ENCODE measurements around the gene LIPC. TPM values are rescaled to one million over a fixed set of nuclear protein-coding genes. Genes with fewer than 3 reads are reported as not detected.

The LIPC gene
- total and polyA plus RNA-seq, 2 of the 4 experiments (the other 2 are of a cell fraction): 0.07 TPM; not detected in 1

GRCh38 chr15:58594898-58595297, 163.1 kb downstream of the LIPC start:
- no peaks in the 10 kb centered on the region for H3K9me3 ChIP-seq (ENCODE audit: control insufficient read depth, insufficient read depth, low read length)
- no peak overlapping the region for H4K91ac ChIP-seq (ENCODE audit: insufficient read depth, low read depth, low read length)
- BruUV-seq (replicated peaks): no TSS peak
- no peak overlapping the region for H3K27ac ChIP-seq (ENCODE audit: insufficient read depth, low read length)
- no peak overlapping the region for H2AK5ac ChIP-seq (ENCODE audit: low read depth, low read length)
- H3K27me3 ChIP-seq (ENCODE audit: control insufficient read depth, insufficient read depth, low read length): no peaks in the 10 kb centered on the region
- no peak overlapping the region for H3K56ac ChIP-seq (ENCODE audit: extremely low read depth, insufficient read depth, low read length)
- ChIA-PET POLR2A (ENCODE audit: unreplicated experiment) (no interaction called here), CTCF (no interaction called here)
- no peak overlapping the region for H3K18ac ChIP-seq (ENCODE audit: low read depth, low read length)
- no peak overlapping the region for H3K4me2 ChIP-seq (ENCODE audit: low read depth, low read length)
- no peak overlapping the region for H4K5ac ChIP-seq (ENCODE audit: low read depth, low read length)
- H2BK5ac ChIP-seq (ENCODE audit: low read depth, low read length, poor library complexity, severe bottlenecking): no peak overlapping the region
- no CpG with 5 or more reads among the region's 1 CpG for WGBS, 2 experiments (ENCODE audit: extremely low coverage in 2 of 2, insufficient read length in 1 of 2)
- peaks cover 10% of the 10 kb centered on the region for H3K36me3 ChIP-seq (ENCODE audit: control insufficient read depth, insufficient read depth, low read length)
- H3K9me1 ChIP-seq (ENCODE audit: insufficient read depth, low read length): no peaks in the 10 kb centered on the region
- in situ Hi-C loops (cut with MboI; ENCODE audit: low sequenced_read_pairs): no loop called here
- dilution Hi-C loops (cut with HindIII; ENCODE audit: low sequenced_read_pairs, unreplicated experiment): no loop called here
- H3K14ac ChIP-seq (replicated peaks; ENCODE audit: low read depth, low read length): no peak overlapping the region
- TF ChIP-seq NFE2L2 (IDR thresholded peaks at IDR 0.05; ENCODE audit: low read depth, low read length): no peak
- TF ChIP-seq ELK1 (IDR thresholded peaks at IDR 0.05; ENCODE audit: borderline replicate concordance, low read depth, low read length): no peak
- no peak for TF ChIP-seq CEBPB (IDR thresholded peaks at IDR 0.05; ENCODE audit: low read depth, low read length)
- no peak for TF ChIP-seq SMC3 (IDR thresholded peaks at IDR 0.05; ENCODE audit: low read depth, low read length)
- no peak for TF ChIP-seq RAD21 (IDR thresholded peaks at IDR 0.05; ENCODE audit: low read length)
- no peak for TF ChIP-seq BHLHE40 (IDR thresholded peaks at IDR 0.05; ENCODE audit: low read depth, low read length)
- no peak for TF ChIP-seq CHD1 (IDR thresholded peaks at IDR 0.05; ENCODE audit: low read depth, low read length)
- no peak for TF ChIP-seq MAZ (IDR thresholded peaks at IDR 0.05; ENCODE audit: borderline replicate concordance, low read depth, low read length)
- no peak for TF ChIP-seq RFX5 (IDR thresholded peaks at IDR 0.05; ENCODE audit: low read depth, low read length)
- no peak for TF ChIP-seq MXI1 (IDR thresholded peaks at IDR 0.05; ENCODE audit: borderline replicate concordance, low read depth, low read length)
- no peak for TF ChIP-seq POLR2A (IDR thresholded peaks at IDR 0.05; ENCODE audit: low read depth, low read length)
- H3K9ac ChIP-seq (ENCODE audit: low read depth, low read length): no peak overlapping the region
- H2BK15ac ChIP-seq (ENCODE audit: low read depth, low read length): no peak overlapping the region
- H3K23ac ChIP-seq (ENCODE audit: low read depth, low read length): no peak overlapping the region
- no peak overlapping the region for H3K4me3 ChIP-seq (ENCODE audit: insufficient read depth, low read depth, low read length)
- H2BK120ac ChIP-seq (ENCODE audit: low read depth, low read length): no peak overlapping the region
- H3K4ac ChIP-seq (ENCODE audit: low read depth, low read length): no peak overlapping the region
- no peaks in the 10 kb centered on the region for H4K20me1 ChIP-seq (ENCODE audit: insufficient read depth, low read length)
- no peak overlapping the region for H2AFZ ChIP-seq (replicated peaks; ENCODE audit: low read length, poor library complexity)
- H2BK20ac ChIP-seq (ENCODE audit: low read depth, low read length): no peak overlapping the region
- H3K4me1 ChIP-seq (ENCODE audit: control insufficient read depth, insufficient read depth, low read length): peaks cover 2% of the 10 kb centered on the region; the same call in 1 of the 2 replicates
- no peaks in the 10 kb centered on the region; a peak in 1 of 4 replicates for H3K79me1 ChIP-seq (ENCODE audit: low read depth in 1 of 2, low read length in 2 of 2)
- intact Hi-C loops (cut with micrococcal nuclease): no loop called here
- H2AK9ac ChIP-seq (replicated peaks; ENCODE audit: low read depth, low read length, poor library complexity): no peak overlapping the region
- ATAC-seq (ENCODE audit: low read depth) (no peak), DNase-seq (no peak)
- no peak overlapping the region for H4K8ac ChIP-seq (ENCODE audit: low read depth in 2 of 2, low read length in 2 of 2)

Data from IMR-90 (cell line).